Brain microvascular endothelial cell (primary cell): ENCODE results near the gene RUBCNL.
A peak's percentile ranks its signal among the peaks of the same experiment; 100 is the strongest.

Experiments used
- DNase-seq: peaks from one replicate; pipeline ENCODE4 v3.0.0-alpha.2; 2020
- H3K27ac ChIP-seq: fragments of 250-450 bp; sonication (Bioruptor Pico); 2 replicates; pipeline ENCODE4 v1.5.1; 2020; ENCODE audit warnings: mild to moderate bottlenecking, moderate library complexity
- H3K27me3 ChIP-seq: fragments of 250-450 bp; sonication (Bioruptor Pico); replicated peaks from 2 replicates; pipeline ENCODE4 v1.5.1; 2020; ENCODE audit warnings: mild to moderate bottlenecking
- H3K36me3 ChIP-seq: fragments of 250-450 bp; sonication (Bioruptor Pico); replicated peaks from 2 replicates; pipeline ENCODE4 v1.5.1; 2020; ENCODE audit warnings: mild to moderate bottlenecking
- H3K4me3 ChIP-seq: 2 replicates; pipeline ENCODE4 v1.5.1; 2011; ENCODE audit warnings: low read depth, mild to moderate bottlenecking, control low read depth, low read length, moderate library complexity
- in situ Hi-C: cut with HindIII; loops from 2 replicates; pipeline ENCODE4 v1.10.0; 2017; ENCODE audit warnings: low sequenced_read_pairs, low pct_ligation_motif_present
- TF ChIP-seq, protein P1 (sequence below): IDR thresholded peaks from 2 replicates; pipeline ENCODE4 v1.5.1; 2011; ENCODE audit warnings: low read depth, mild to moderate bottlenecking, moderate library complexity, low read length, control low read depth, inconsistent platforms; ENCODE audit errors: missing control alignments

The RUBCNL gene

DNA sequence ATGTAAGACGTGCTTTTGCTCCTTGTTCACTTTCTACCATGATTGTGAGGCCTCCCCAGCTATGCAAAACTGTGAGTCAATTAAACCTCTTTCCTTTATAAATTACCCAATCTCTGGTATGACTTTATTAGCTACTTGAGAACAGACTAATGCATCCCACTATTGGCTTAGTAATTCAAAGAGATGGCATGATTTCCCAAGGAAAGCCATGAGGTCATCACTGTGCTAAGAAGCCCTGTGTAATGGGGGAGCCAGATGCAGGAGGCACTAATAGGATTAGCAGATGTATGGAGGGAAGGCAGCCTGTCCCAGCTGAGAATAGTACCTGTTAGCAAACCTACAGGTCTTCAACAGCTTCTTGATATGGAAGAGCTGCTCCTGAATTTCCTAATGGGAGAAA, 38.1 kb downstream of the RUBCNL start:
- Histone ChIP-seq H3K4me3 (no peak overlapping the region), H3K27me3 (no peaks in the 10 kb centered on the region), H3K27ac (no peak overlapping the region), H3K36me3 (no peaks in the 10 kb centered on the region)
- TF ChIP-seq, protein P1, sequence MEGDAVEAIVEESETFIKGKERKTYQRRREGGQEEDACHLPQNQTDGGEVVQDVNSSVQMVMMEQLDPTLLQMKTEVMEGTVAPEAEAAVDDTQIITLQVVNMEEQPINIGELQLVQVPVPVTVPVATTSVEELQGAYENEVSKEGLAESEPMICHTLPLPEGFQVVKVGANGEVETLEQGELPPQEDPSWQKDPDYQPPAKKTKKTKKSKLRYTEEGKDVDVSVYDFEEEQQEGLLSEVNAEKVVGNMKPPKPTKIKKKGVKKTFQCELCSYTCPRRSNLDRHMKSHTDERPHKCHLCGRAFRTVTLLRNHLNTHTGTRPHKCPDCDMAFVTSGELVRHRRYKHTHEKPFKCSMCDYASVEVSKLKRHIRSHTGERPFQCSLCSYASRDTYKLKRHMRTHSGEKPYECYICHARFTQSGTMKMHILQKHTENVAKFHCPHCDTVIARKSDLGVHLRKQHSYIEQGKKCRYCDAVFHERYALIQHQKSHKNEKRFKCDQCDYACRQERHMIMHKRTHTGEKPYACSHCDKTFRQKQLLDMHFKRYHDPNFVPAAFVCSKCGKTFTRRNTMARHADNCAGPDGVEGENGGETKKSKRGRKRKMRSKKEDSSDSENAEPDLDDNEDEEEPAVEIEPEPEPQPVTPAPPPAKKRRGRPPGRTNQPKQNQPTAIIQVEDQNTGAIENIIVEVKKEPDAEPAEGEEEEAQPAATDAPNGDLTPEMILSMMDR = no peak
- in situ Hi-C loops = no loop called here
- DNase-seq = no peak

DNA sequence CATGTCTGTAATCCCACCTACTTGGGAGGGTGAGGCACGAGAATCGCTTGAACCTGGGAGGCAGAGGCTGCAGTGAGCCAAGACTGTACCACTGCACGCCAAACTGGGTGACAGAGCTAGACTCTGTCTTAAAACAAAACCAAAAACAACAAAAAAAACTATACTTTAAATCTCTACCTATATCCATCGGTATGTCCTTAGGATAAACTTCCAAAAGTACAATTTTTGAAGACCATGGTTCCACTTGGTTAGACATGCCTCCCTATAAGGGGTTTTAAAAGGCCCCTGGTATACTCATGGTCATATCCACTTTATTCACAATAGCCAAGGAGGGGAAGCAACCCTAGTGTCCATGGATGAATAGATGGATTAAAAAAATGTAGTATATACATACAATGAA, 39.8 kb downstream of the RUBCNL start:
- H3K27me3 ChIP-seq = no peaks in the 10 kb centered on the region
- DNase-seq = no peak
- TF ChIP-seq, protein P1 = no peak
- no peaks in the 10 kb centered on the region for H3K36me3 ChIP-seq
- in situ Hi-C loops = no loop called here
- no peak overlapping the region for H3K4me3 ChIP-seq
- H3K27ac ChIP-seq = no peak overlapping the region

DNA sequence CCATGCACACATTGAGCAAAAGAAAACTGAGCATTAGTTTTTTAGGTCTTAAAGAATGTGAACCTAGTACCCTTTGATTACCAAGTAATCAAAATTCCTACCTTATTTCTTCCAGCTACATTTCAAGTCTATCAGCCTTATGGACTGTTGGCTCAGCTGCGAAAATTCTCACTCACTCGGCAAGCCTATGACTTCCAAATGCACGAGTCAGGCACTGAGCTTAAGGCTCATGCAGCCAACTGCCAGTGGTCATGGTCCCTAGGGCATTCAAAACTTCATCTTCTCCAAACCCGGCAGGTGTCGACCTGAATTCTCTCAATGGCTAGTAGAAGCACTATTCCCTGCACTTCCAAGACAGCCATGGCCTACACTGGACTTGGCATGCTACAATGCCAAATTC, 41.2 kb downstream of the RUBCNL start:
- TF ChIP-seq, protein P1 = no peak
- in situ Hi-C loops = no loop called here
- H3K36me3 ChIP-seq = no peaks in the 10 kb centered on the region
- no peak overlapping the region for H3K27ac ChIP-seq
- H3K4me3 ChIP-seq = no peak overlapping the region
- DNase-seq = no peak
- no peaks in the 10 kb centered on the region for H3K27me3 ChIP-seq

DNA sequence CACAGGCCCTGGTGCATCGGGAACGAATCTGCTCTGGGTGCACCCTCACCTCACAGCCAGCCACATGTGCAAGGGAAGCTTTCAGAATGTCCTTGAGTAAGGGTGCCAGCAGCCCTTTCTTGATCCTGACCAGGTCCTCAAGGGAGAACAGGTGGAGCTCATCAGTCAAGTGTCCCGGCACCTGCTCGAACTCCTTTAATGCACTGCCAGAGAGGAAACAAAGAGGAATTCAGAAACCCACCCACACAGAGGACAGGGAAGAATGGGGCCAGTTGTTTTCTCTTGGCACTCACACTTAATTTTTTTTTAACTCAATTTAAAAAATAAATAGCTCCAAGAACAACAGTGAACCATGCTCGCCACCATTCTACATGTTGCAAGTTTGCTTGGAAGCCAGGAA, 41.7 kb downstream of the RUBCNL start:
- TF ChIP-seq, protein P1 = no peak
- Histone ChIP-seq H3K4me3 (no peak overlapping the region), H3K27ac (no peak overlapping the region), H3K27me3 (no peaks in the 10 kb centered on the region), H3K36me3 (no peaks in the 10 kb centered on the region)
- no peak for DNase-seq
- in situ Hi-C loops = no loop called here

DNA sequence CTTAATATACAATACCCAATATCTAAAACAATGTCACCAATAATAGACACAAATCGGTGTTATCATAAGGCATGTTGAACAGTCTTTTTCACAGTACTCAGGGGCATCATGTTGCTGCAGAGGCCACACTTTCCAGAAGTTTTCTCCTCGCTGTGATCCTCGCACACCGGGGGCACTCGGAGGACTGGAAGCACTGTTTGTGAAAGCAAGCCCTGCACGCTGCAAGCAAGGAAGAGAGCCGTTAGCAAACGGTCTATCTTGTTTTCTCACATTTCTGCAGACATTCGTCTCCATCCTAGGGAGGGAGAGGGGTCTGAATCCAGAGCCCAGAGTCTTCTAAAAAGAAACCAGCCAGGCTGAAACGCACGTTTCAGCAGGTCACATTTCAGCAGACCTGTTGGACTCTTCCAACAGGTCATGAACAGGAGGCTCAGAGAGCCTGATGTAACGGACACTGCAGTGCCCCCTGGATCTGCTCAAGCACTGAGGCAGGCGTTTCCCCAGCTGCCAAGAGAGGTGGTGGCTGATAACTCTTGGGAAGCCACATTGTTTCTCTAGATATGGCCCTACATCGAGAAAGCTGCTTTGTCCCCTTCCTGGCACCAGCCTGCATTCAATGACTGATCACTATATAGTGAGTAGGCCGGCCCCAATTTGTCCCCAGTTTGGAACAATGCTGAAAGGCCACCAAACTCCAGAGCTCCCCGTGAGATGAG, 43.6 kb downstream of the RUBCNL start:
- Histone ChIP-seq H3K4me3 (no peak overlapping the region), H3K27ac (no peak overlapping the region), H3K36me3 (no peaks in the 10 kb centered on the region), H3K27me3 (no peaks in the 10 kb centered on the region)
- no peak for DNase-seq
- in situ Hi-C loops = no loop called here
- TF ChIP-seq, protein P1 = no peak

DNA sequence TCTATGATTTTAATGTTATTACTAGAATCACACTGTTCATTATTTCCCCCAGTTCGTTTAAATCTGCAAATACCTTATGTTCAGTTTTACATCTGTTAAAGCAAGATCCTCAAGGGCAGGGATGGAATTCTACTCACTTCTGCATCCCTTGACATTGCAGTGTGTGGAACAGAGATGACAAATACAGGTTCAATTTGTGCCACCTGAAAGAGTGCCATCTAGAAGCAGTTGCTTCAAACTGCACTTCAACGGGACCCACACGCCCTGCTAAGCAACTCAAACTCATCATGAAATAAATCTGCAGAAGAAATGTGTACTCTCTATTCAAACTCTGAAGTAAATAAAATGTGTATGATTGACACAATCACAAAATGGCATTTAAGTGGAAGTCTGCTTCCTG, 44.5 kb downstream of the RUBCNL start:
- in situ Hi-C loops = no loop called here

More for the DNA sequence above, 44.5 kb downstream of the RUBCNL start:
- H3K36me3 ChIP-seq = no peaks in the 10 kb centered on the region
- no peak overlapping the region for H3K27ac ChIP-seq
- TF ChIP-seq, protein P1 = peak; percentile 3
- H3K4me3 ChIP-seq = no peak overlapping the region
- no peaks in the 10 kb centered on the region for H3K27me3 ChIP-seq
- DNase-seq = no peak
